Right cardiac atrium (tissue), 5 donors: Measurements from ENCODE around the gene DENND2C. TPM values are rescaled to one million over a fixed set of nuclear protein-coding genes. Genes with fewer than 3 reads are reported as not detected.

Experiments used
- ATAC-seq, 2 donors: fragments of 200-7000 bp; cut with Tn5 transposase; one replicate each; pipeline versions ENCODE4 v1.8.0 to v1.9.1; 2020; ENCODE audit warnings: moderate library complexity in 2 of 2, mild to moderate bottlenecking in 1 of 2
- DNase-seq, 3 donors: peaks; one replicate each; pipeline ENCODE4 v3.0.0-alpha.2; 2020
- H3K27ac ChIP-seq: one replicate; pipeline ENCODE4 v1.5.1; 2013; ENCODE audit warnings: mild to moderate bottlenecking, low read length, control low read depth, moderate library complexity
- H3K27me3 ChIP-seq: one replicate; pipeline ENCODE4 v1.6.1; 2013; ENCODE audit not compliant: control insufficient read depth, insufficient read depth
- H3K4me1 ChIP-seq: one replicate; pipeline ENCODE4 v1.6.1; 2013; ENCODE audit warnings: low read length; ENCODE audit not compliant: control insufficient read depth, insufficient read depth
- H3K4me3 ChIP-seq: one replicate; pipeline ENCODE4 v1.5.1; 2013; ENCODE audit warnings: low read length, control low read depth
- H3K9me3 ChIP-seq: one replicate; pipeline ENCODE4 v1.6.1; 2013; ENCODE audit warnings: low read length; ENCODE audit not compliant: control insufficient read depth
- WGBS: extraction: QIAGEN DNeasy Blood & Tissue Kit; methylation state at CpG from one replicate; pipeline ENCODE4 v1.1.7; 2013; 5-methylcytosine and 5-hydroxymethylcytosine counted together
- intact Hi-C, 4 donors: fragments of 100-400 bp; cut with DNase I; formaldehyde crosslinking; loops; one replicate each; pipeline versions ENCODE4 v1.11.0 to v1.14.0; 2022 to 2023
- polyA plus RNA-seq: library from polyadenylated mRNA; stranded (reverse); fragments of 200-250 nt; gene quantifications from one replicate; pipeline ENCODE4 v1.2.3, GENCODE V29; 2013
- total RNA-seq, 4 donors: library from RNA; stranded (reverse); fragmentation: NEBNext Ultra II Directional; extraction: Animal tissue kit (Norgen Biotek cat#: 25700); gene quantifications; one replicate each; pipeline ENCODE4 v1.2.1, GENCODE V29; 2021
- donor health status: healthy with polysubstance abuse.
- donor health status: DM: no; HTN: yes; CAD: no.
- donor health status: DM: no; HTN: no; CAD: no.
- donor health status: DM: no; HTN: yes; CAD: no; lungs with severe emphysema.
- donor health status: DM: yes; HTN: yes; CAD: no.

DENND2C gene
- total and polyA plus RNA-seq, 5 donors: 1.5 to 3.7 (median 2.2) TPM

- Histone ChIP-seq H3K27ac (no peak overlapping the region), H3K9me3 (no peaks in the 10 kb centered on the region), H3K4me3 (no peak overlapping the region), H3K4me1 (peaks cover 1% of the 10 kb centered on the region), H3K27me3 (no peaks in the 10 kb centered on the region)
- no peak for ATAC-seq
- no peak for DNase-seq
- WGBS: 95% methylated on average over 1 of the region's 1 CpG
- intact Hi-C loops: no loop called here
Observed at GRCh38 chr1:114648503-114648902, 21.3 kb downstream of the DENND2C start.

- ATAC-seq (no peak), DNase-seq (no peak)
- H3K4me3 ChIP-seq: no peak overlapping the region
- H3K27me3 ChIP-seq: no peaks in the 10 kb centered on the region
- 93% methylated on average over 2 of the region's 2 CpGs for WGBS
- intact Hi-C loops: no loop called here
- H3K4me1 ChIP-seq: no peaks in the 10 kb centered on the region
- H3K27ac ChIP-seq: no peak overlapping the region
- H3K9me3 ChIP-seq: no peaks in the 10 kb centered on the region
Observed at GRCh38 chr1:114641377-114641776, 28.5 kb downstream of the DENND2C start.

- WGBS: 69% methylated on average over 3 of the region's 3 CpGs
- H3K4me1 ChIP-seq: no peaks in the 10 kb centered on the region
- H3K9me3 ChIP-seq: no peaks in the 10 kb centered on the region
- H3K27me3 ChIP-seq: no peaks in the 10 kb centered on the region
- intact Hi-C loops: no loop called here
- H3K4me3 ChIP-seq: no peak overlapping the region
- DNase-seq (no peak), ATAC-seq (no peak)
- H3K27ac ChIP-seq: no peak overlapping the region
Observed at GRCh38 chr1:114638910-114639309, 30.9 kb downstream of the DENND2C start.

DNA sequence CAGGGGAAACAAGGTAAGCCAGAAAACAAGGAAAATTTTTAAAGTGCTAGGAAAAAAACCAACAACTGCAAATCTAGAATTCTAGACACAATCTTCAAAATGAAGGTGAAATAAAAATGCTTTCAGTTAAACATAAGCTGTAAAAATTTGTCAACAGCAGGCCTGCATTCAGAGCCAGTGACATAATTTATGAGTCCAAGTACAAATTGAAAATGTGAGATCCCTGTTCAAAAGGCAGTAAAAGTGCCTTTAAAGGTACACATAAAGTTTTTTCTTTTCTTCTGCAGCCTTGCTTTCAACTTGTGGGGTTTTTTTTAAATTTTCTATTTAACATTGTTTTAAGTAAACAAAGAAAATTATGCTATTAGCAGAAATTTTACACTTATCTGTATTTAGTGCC lies 37.4 kb downstream of the DENND2C start:
- intact Hi-C loops: no loop called here
- H3K4me1 ChIP-seq: no peaks in the 10 kb centered on the region
- no peak overlapping the region for H3K4me3 ChIP-seq
- H3K9me3 ChIP-seq: no peaks in the 10 kb centered on the region
- no peak overlapping the region for H3K27ac ChIP-seq
- H3K27me3 ChIP-seq: no peaks in the 10 kb centered on the region
- no peak for DNase-seq
- ATAC-seq: no peak

DNA sequence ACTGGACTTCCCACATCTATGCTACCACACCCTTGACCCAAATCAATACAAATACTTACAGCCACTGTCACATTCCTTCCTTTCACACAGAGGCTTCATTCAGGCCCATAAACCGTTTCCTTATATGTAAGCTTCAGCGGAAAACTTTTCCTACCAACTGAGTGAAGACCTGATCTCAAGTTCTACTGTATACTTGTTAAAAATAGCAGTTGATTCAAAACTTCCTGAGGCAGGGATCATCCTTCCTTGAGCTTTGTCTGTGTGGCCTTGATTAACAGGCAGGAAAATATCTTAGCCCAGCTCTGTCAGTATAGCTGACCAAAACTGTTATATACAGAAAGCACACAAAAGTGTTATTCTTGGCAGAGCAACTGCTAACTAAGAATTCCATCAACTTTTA lies 42.7 kb downstream of the DENND2C start:
- 36% methylated on average over 2 of the region's 2 CpGs for WGBS
- ATAC-seq: no peak

DNA sequence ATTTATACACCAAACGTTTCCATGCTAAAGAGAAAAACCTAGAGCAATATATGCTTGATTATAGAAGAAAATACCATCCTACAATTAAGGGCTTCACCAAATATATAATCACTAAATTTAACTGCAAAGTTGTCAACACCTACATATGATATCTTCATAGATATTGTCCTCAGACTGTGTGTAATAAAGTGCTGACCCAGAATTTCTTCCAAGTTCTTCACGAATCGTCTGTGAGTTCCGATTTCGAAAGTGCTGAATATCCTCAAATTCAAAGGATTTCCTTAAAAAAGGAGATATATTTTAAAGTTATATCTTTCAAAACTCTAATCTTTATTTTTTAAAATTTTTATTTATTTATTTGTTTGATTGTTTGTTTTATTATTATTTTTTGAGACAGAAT lies 46.5 kb downstream of the DENND2C start:
- ATAC-seq: no peak
- intact Hi-C loops: no loop called here
- Histone ChIP-seq H3K4me1 (no peaks in the 10 kb centered on the region), H3K27me3 (no peaks in the 10 kb centered on the region), H3K9me3 (no peaks in the 10 kb centered on the region), H3K27ac (no peak overlapping the region), H3K4me3 (no peak overlapping the region)
- 93% methylated on average over 5 of the region's 5 CpGs for WGBS
- no peak for DNase-seq

More for the DNA sequence above, 42.7 kb downstream of the DENND2C start:
- intact Hi-C loops: no loop called here
- Histone ChIP-seq H3K4me3 (no peak overlapping the region), H3K27ac (no peak overlapping the region), H3K4me1 (no peaks in the 10 kb centered on the region), H3K9me3 (no peaks in the 10 kb centered on the region), H3K27me3 (no peaks in the 10 kb centered on the region)
- no peak for DNase-seq

DNA sequence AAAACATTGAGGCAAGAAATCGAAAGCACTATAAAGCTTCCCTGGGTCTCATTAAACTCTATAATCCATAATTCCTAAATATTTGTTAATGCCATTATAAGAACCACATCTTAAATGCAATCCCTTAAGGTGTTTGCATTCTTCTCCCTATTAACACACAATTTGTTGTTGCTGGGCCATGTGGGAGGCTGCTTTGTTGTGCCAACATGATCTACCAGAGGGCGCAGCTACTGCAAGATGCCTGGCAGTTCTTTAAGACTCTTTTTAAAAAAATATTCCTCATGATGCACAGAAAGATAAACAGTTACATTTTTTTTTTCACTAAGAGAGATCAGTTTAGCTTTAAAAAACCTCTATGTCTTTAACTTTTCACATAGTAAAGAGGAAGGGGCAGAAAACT lies 49.4 kb downstream of the DENND2C start:
- no peaks in the 10 kb centered on the region for H3K4me1 ChIP-seq
- no peaks in the 10 kb centered on the region for H3K9me3 ChIP-seq
- DNase-seq (no peak), ATAC-seq (no peak)
- intact Hi-C loops: no loop called here
- H3K27ac ChIP-seq: no peak overlapping the region
- no peaks in the 10 kb centered on the region for H3K27me3 ChIP-seq
- WGBS: 92% methylated on average over 2 of the region's 2 CpGs
- H3K4me3 ChIP-seq: no peak overlapping the region

- Histone ChIP-seq H3K27ac (no peak overlapping the region), H3K27me3 (no peaks in the 10 kb centered on the region), H3K9me3 (no peaks in the 10 kb centered on the region), H3K4me3 (no peak overlapping the region), H3K4me1 (no peaks in the 10 kb centered on the region)
- intact Hi-C loops: no loop called here
- DNase-seq: no peak
- ATAC-seq: no peak
Observed at GRCh38 chr1:114618606-114619005, 51.2 kb downstream of the DENND2C start.

DNA sequence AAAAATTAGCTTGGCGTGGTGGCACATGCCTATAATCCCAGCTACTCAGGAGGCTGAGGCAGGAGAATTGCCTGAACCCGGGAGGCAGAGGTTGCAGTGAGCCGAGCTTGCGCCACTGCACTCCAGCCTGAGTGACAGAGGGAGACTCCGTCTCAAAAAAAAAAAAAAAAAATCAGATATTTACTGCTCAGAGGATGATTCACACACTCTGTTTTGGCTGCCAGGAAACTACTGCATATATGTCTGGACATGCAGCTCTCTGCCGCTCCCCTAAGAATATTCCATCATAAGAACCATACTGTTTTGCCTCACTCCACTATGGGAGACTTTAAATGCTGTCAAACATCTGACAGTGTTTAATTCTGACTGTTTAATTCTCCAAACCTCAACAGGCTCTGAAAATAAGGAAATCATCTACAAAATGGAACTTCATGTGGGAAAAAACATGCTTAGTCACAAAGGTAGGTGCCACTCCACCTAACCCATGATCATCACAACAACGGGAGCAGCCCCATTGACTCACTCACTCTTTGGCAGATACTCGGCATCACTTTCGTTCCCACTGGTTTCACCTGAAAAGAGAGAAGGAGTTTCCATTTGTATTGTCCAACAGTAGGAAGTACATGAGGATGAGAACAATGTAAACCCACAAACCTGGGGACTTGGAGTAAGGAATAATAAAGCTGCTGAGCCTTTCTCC lies 59.2 kb downstream of the DENND2C start:
- no peak for DNase-seq
- H3K27me3 ChIP-seq: no peaks in the 10 kb centered on the region
- WGBS: 92% methylated on average over 9 of the region's 9 CpGs
- no peaks in the 10 kb centered on the region for H3K4me1 ChIP-seq
- no peak overlapping the region for H3K27ac ChIP-seq
- intact Hi-C loops: no loop called here
- no peaks in the 10 kb centered on the region for H3K9me3 ChIP-seq
- no peak overlapping the region for H3K4me3 ChIP-seq
- no peak for ATAC-seq

DNA sequence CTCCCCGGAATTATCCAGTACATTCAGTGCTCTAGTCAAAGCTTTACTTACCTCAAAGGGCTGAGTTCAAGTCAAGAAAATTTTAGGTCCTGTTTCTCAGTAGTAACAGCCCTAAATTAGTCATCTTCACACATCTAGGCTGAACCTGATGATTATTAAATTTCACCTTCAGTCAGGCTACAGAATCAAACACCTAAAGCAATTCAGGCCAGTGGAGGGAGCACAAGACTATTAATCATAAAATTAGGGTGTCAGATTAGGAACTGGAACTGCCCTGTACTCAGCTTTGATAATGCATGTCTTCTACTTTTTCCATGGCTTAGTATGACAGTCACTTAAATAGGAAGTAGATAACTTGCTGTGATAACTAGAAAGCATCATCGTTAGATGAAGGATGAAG lies 60.0 kb downstream of the DENND2C start:
- Histone ChIP-seq H3K27me3 (no peaks in the 10 kb centered on the region), H3K9me3 (no peaks in the 10 kb centered on the region), H3K27ac (no peak overlapping the region), H3K4me1 (no peaks in the 10 kb centered on the region), H3K4me3 (no peak overlapping the region)
- DNase-seq: no peak
- intact Hi-C loops: no loop called here
- 89% methylated on average over 2 of the region's 2 CpGs for WGBS
- ATAC-seq: no peak

GRCh38 chr1:114609026-114609425 lies 60.8 kb downstream of the DENND2C start:
- H3K4me3 ChIP-seq: no peak overlapping the region
- no peaks in the 10 kb centered on the region for H3K4me1 ChIP-seq
- WGBS: 94% methylated on average over 3 of the region's 3 CpGs
- intact Hi-C loops: no loop called here
- H3K9me3 ChIP-seq: no peaks in the 10 kb centered on the region
- ATAC-seq: no peak
- DNase-seq: no peak
- no peaks in the 10 kb centered on the region for H3K27me3 ChIP-seq
- no peak overlapping the region for H3K27ac ChIP-seq

DNA sequence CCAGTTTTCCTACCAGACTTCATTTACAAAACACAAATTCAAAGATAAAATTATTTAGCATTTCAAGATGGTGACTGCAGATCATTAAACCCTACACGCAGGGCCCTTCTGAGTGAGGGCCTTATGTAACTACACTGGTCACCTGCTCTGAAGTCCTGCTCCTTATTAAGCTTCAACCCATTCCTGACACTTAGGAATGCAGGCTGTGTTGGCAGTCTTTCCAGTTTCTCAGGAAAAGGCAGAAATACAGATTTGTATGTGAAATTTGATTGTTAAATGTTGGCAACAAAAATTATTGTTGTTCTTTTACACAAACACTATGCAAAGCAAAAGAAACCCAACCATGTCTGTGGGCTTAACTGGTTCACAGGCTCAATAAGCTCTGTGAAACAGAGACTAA lies 62.6 kb downstream of the DENND2C start:
- Histone ChIP-seq H3K4me1 (no peaks in the 10 kb centered on the region), H3K4me3 (no peak overlapping the region), H3K27me3 (no peaks in the 10 kb centered on the region), H3K27ac (no peak overlapping the region), H3K9me3 (no peaks in the 10 kb centered on the region)
- ATAC-seq (no peak), DNase-seq (no peak)
- WGBS: 86% methylated on average over 1 of the region's 1 CpG
- intact Hi-C loops: no loop called here
